HG03469 (cell line): ENCODE results near the gene LAMC3.

ENCODE experiments used
- ATAC-seq: cut with Tn5 transposase; IDR thresholded peaks from one replicate; pipeline ENCODE4 v1.9.1; 2021; ENCODE audit warnings: mild to moderate bottlenecking, moderate library complexity, moderate number of reproducible peaks; ENCODE audit not compliant: unreplicated experiment

LAMC3 gene

DNA sequence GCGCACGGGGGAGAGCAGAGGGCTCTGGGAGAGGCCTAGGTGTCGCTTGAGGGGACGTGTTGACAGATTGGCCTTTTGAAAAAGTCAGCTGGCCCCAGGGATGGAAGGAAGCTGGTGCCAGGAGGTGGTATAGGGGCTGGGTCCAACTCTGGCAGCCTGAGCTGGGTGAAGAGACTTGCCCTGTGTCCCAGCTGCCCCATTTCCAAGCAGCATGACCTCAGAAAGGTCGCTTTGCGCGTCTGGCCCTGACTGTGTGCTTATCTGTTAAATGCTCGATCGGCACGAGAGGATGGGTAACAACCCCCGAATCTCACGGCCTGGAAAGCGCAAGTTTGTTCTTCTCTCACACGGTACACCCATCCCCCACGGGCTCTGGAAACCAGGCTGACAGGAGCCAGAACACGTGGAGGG, 31.2 kb upstream of the LAMC3 start:
- no peak for ATAC-seq

DNA sequence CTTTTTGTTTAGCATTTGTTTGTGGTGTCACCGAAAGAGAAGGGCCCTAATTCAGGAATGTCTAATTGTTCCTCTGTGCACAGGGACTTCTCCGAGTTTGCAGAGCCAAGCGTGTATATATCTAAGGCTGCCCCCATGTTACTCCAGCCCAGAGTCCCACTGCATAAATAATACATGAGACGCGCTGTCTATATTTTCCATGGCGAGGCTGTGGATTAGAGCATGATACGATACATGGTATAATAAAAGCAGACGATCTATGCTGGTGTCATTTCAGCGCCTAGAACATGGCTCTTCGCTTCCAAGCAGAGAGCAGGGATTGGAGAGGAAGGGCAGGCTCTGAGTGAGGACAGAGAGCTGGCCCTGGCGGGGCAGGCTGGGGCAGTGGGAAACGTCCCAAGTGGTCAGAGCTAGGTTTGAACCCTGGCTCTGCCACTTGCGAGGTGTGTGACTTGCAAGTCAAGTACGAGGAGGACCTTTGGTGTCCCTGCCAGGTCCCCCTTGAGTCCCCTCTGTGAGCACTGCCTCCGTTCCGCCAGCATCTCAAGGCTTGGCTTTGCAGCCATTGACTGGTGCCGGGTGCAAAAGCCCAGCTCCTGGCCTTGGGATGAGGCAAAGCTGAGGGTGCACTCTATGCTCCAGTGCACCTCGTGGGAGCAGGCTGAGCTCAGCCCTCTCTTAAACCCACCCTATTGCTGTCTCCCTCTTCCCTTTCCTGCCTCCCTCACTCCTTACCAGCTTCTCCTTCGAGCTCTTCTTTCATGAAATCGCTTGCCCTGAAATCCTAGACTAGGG, 29.2 kb upstream of the LAMC3 start:
- no peak for ATAC-seq

DNA sequence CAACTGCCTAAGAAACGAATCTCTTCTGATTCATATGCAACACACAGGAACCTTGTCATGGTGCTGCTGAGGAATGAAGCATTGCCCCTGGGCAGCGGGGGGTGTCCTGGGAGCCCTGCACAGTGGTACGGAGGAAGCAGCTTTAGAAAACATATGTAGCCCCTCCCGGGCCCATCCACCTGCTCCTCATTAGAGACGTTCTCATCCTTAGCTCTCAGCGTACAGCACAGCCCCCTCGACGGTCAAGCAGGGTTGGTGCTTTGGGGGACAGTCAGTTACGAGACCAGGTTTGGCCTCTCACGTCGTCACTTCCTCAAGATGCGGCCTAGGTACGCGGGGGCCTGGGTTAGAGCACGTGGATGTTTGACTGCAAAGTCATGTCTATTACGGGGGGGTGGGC, 28.4 kb upstream of the LAMC3 start:
- ATAC-seq: no peak

DNA sequence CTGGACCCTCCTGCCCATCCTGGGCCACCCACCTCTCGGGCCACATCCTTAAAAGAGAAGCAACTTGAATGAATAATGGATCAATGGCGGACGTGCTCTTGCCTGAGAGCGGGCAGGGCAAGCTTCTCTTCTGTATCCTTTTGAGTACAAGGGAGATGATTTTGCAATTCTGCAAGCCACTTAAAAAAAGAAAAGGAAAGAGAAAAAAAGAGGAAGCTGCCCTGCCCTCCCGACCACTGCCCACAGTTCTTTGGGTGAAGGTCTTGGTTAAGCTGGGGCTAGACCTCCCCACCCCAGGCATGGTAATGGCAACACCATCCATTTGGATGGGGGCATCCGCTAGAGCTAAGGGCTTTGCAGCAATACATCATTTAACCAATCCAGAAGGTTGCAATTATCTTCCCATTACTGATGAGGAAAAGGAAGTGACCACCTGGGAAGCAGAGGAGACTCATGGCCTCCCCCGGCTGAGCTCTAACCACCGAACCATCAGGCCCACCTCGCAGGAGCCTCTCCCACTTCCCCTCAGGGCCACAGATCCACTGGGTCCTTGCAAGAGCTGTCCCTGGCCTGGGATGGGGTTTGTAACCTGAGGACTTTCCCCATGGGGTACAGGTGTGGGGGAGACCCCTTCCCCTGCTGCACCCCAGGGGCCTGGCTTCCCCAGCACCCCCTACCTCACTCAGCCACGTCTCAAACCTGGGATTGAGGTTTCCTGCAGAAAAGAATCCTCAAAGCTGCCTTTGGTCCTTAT, 27.8 kb upstream of the LAMC3 start:
- ATAC-seq: no peak

DNA sequence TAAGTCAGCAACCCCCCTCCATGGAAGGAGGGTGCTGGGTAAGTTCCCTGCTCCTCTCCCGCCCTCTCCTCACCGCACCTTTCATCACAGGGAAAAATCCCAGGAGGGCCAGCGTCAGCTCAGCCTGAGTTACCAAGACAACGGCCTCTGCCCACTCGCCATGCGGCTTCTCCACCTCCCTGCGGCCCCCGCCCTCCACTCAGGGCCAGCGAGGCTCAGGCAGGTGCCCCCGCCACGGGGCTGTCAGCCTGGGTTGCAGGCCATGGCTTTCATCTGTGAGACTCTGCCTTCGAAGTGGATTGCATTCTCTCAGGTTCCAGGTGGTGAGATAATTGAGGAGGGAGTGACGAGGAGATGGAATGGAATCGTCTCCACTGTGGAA, 27.2 kb upstream of the LAMC3 start:
- ATAC-seq: no peak

DNA sequence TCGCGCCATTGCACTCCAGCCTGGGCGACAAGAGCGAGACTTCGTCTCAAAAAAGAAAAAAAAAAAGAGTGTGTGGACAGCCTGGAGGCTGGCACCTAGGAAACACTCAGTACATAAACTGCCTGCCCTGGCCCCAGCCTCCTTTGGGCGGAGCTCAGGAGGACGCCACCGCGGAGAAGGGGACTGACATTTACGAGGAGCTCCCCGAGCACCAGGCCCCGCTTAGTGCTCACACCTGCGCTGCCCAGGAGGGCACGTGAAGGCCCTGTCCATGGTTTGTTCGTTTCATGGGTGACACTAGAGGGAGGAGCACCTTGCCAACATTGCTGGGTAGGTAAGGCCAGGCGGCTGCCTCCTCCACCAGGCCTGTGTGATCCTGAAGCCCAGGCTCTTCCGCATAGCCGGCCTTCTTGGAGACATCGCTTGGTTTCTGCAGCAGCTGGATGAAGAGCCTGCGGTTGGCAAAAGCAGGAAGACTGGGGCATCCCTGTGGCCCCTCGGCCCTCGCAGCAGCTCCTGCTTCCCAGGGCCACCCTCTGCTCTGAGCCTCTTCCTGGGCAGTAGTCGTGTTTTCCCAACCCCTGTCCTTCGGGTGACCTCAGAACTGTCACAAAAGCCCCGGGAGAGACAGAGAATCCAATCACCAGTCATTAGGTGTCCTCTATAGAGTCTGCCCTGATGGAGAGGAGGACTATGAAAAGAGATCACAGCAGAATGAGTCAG, 26.2 kb upstream of the LAMC3 start:
- ATAC-seq: no peak

DNA sequence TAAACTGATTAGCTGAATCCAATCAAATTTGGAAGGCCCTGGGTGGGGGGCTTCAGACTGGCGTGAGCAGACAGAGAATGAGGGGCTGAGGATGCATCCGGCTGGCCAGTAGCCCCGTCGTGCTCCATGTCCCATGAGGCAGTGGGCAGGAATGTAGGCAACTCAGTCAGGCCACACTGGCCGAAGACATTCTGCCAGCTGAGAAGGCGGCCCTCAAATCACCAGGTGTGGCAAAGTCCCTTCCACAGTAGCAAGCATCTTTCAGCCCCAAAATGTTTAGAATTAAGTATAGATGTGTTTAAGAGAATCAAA, 25.7 kb upstream of the LAMC3 start:
- ATAC-seq: no peak

DNA sequence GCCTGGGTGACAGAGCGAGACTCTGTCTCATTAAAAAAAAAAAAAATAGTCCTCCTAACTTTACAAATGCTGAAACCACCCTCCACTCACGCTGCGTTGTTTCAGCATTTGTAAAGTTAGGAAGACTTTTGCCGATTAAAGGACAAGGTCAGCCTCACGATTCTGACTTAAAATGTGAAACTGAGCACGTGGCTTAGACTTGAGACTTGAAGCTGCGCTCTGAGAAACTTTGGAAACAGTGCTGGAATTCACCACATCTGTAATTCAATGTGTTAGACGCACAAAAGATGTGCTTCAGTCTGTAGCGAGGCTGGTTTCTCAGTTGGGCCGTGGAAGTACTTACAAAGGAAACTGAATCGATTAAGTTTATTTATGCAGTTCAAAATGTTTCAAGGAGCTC, 25.0 kb upstream of the LAMC3 start:
- no peak for ATAC-seq

DNA sequence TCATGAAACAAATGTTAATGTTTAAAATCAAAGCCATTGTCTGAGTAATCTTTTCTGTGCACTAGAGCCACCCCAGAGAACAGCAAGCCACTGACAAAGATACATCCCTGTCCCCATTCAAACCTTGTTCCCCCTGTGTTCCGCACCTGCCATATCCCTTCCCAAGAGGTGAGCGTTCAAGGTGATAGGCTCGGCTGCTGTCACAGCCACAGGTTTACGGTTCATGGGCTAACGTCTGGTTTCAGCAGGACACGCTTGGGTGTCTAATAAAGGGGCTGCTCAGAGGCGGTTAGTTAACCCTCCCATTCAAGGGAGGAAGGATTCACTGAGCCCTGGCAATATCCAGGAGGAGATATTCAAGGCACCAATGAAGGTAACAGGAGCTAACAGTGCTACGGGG, 24.5 kb upstream of the LAMC3 start:
- no peak for ATAC-seq

DNA sequence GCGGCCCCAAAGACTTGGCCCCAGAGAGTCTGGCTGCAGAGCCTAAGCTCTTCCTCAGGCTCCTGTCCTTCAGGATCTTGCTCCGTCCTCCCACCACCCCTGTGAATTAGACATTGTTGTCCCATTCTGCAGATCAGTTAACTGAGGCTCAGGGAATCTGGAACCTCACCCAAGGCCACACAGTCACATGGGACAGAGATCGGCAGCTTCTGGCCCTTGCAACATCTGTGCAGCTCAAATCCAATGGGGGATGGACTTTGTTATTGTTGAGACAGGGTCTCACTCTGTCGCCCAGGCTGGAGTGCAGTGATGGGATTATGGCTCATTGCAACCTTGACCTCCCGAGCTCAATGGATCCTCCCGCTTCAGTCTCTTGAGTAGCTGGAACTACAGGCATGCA, 23.9 kb upstream of the LAMC3 start:
- no peak for ATAC-seq

DNA sequence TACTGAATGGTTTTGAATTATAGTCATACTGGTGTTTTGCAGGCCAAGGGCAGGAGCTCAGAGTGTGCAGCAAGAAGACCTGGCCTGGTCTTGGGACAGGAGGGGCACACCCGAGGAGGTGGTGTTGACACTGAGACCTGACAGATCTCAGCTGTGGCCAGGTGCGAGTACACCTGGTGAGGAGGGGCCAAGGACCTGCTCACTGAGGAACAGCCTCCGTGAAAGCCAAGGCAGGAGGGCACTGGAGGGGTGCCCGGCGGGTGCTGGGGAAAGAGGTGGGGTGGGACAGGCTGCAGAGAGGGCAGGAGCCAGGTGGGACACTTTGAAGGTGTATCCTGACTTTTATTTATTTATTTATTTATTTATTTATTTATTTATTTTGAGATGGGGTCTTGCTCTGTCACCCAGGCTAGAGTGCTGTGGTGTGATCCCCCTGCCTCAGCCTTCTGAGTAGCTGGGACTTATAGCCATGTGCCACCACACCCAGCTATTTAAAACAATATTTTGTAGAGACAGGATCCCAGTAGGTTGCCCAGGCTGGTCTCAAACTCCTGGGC, 23.3 kb upstream of the LAMC3 start:
- ATAC-seq: no peak

DNA sequence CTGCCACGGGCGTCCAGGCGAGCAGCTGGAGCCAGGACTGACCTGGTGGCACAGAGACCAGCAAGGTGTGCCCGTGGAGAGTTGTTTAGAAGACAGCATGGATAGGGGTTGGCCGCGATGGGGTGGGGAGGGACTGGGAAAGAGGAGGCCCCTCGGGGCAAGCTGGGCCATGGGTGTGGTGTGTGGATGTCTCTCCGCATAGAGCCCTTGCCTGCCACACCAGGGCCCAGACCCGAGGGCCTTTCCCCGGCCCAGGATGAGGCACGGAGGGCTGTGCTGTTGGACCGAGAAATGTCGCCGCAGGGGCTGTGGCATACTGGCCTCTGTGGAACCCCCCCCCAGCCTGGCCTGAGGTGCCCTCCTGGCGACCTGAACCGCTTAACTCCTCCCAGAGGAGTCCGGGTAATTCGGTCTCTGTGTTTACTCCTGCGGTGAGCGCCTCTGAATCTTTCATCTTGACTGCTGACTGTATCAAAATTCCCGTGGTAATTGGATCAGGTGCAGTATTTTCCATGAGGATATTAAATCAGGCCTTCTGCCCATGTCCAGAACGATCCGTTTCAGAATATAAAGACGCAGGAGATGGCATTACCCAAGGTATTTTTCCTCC, 22.5 kb upstream of the LAMC3 start:
- ATAC-seq: no peak

DNA sequence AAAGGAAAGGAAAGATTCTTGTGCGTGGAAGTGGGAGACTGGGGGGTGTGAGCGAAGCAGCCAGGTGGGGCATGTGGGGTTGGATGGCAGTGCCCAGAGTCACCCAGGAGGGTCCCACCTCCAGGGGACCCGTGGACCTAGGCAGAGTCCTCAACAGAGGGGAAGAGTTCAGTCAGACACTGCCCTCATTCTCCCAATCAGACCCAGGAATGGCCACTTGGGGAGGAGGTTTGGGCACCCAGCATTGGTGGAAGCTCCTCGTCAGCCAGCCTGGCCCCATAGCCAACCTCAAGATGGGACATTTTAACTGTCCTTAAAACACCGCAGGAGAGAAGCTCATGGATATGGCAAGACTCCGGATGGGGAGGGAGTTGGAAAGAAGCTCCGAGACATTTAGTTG, 21.9 kb upstream of the LAMC3 start:
- no peak for ATAC-seq

DNA sequence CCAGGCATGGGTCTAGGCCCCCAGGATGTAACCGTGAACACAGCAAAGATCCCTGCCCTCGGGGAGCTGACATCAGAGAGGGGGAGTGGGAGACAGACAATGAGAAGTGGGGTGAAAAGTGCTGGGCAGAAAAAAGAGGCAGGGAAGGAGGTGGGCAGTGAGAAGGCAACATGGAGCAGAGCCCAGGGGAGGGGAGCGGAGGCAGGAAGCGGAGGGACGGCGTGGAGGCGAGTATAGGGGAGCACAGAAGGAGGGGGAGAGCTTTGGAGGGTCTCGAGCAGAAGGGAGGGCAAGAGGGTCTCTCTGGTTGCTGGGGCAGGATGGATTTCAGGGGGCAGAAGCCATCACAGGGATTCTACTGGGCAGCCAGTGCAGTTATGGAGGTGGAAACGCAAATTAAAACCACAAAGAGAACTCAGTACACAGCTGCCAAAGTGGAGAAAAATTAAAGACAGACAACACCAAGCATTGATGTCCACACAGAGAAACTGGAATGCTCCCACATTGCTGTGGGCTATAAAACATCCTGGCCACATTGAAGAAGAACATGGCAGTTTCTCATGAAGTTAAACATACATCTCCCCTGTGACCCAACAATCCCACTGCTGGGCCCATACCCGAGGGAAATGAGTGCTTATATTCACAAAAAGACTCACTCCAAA, 21.1 kb upstream of the LAMC3 start:
- ATAC-seq: no peak

DNA sequence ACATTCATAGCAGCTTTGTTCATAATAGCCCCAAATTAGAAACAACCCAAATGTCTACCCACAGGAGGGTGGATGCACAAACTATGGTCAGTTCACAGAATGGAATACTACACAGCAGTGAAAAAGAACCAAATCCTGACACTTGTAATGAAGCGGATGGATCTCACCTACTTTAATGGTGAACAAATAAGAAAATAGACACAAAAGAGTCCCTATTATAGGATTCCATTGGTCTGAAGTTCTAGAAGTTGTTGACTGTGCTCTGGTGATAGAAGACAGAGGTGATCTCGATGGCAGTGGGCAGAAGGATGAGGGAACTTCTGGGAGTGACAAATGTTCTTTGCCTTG, 20.6 kb upstream of the LAMC3 start:
- no peak for ATAC-seq

DNA sequence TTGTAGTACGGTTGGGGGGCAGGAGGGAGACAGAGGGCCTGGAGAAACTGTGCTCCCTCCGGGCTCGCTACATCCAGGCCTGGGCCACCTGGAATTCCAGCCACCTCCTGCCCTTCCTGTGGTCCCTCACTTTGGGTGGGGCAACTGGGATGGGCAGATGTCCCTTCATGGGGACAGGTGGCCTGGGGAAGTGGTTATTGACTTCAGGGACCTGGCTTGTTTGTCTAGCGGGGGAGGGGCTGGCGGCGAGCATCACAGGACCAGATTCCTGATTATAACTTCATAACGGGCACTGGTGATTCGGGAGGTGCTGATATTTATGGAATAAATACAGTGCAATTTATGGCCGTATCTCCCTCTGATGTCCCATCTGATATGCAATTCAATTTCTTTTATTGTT, 20.1 kb upstream of the LAMC3 start:
- no peak for ATAC-seq

DNA sequence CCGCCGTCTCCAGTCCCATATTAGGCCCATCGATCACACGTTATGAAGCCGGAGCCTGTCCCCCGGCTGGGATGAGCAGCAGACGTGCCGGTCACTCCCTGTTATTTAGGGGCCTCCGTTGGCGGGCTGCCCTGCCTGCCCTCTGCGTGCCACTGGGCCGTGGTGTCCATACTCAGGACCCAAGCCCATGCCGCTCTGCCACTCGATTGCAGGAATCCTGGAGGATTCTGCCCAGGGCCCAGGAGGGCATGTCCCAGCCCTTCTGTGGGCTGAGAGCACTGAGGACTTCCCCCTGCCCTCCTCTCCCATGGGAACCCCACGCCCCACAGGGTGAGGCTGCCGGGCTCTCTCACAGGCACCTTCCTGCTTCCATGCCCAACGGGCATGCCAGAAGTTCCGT, 19.6 kb upstream of the LAMC3 start:
- ATAC-seq: no peak

DNA sequence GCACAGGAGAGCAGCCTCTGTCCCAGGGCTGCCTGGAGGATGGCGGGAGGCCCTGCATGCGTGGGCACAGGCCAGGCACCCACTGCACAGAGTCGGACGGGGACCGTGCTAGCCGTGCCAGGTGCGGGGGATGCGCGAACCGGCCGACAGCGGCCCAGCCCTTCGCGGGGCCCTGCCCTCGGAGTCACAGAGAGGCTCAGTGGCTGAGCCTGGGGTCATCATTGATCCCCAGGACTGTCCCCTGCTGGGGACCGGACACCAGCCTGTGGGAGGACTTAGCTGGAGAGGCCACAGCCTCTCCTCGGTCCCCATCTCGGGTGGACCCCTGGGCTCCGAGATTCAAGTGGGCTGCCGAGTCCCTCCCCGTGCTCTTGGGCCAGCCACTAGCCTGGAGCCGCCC, 19.1 kb upstream of the LAMC3 start:
- ATAC-seq: no peak

DNA sequence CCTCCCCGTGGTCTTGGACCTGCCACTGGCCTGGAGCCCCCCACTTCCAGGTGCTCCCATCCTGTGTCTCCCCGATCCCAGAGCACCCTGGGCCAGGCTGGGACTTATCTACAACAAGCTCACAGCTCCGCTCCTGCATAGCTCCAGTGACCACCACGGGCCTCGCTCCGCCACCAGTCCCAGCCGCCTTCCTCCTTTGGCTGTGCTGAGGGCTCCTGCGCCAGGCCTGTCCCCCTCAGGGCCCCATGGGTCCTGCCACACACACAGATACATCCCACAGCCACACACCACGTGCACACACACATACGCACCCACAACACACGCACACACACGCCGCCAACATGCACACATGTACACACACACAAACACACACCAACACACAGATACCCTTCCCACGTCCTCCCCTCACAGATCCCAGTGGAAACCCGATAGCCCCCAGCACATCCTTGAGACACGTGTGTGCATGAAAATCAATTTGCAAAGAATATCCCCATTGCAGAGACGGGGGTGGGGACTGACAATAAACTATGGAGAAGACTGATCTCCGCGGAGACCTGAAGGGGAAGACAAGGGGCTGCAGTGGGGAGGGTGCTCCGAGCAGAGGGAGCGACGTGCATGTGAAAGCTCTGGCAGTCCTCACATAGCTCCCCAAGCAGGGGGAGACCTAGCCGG, 18.5 kb upstream of the LAMC3 start:
- no peak for ATAC-seq

DNA sequence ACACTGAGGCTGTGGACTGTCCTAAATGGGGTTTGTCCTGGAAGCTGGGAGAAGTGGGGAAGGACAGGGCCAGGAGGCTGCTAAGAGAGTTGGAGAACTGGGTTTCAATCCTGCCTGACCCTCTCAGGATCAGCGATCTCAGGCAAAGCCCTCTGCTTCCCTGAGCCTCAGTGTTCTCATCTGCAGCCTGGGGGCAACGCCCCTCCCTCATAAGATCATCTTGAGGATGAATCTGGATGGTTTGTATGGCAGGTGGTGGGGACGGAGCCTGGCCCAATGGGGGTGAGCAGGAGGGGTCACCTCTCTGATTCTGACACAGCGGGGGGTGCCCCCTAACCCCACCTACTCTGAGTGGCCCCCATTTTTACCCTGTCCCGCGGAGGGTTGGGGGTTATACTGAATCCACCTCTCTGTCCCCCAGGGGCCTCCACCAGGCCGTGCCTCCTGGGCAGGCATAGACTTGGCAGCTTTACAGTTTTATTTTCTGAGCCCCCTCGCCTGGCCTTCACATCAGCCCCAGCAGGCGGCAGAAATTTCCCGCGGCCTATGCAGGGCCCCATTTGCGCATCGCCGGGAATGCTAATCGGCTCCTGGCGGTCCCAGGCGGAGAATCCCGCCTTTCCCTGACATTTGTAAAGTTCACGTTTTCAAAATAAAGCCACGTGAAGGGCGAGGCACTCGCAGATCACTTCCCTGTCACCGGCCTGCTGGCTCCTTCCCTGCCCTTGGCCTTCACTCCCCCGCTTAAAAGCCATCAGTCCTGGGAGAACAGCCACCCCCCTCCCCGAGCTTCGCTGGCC, 17.8 kb upstream of the LAMC3 start:
- ATAC-seq: no peak
